Pancreas (tissue), 10 donors: ENCODE data around the gene CELF2. TPM values are rescaled to one million over a fixed set of nuclear protein-coding genes. Genes with fewer than 3 reads are reported as not detected.

ENCODE experiments used
- ATAC-seq, 4 donors: fragments of 200-7000 bp; cut with Tn5 transposase; one replicate each; pipeline versions ENCODE4 v1.8.0 to v1.9.1; 2020; ENCODE audit warnings: mild to moderate bottlenecking in 4 of 4, moderate library complexity in 4 of 4
- DNase-seq, 6 donors: peaks; one replicate each; pipeline ENCODE4 v3.0.0-alpha.2; 2020
- FAIRE-seq: peaks from 2 replicates; lab custom pipeline; 2012; peaks lifted over from hg19 to GRCh38; lab: Jason Lieb, UNC
- H3K27ac ChIP-seq, 4 donors: fragments of 200-600 bp; sonication (generic); 1 replicate in 3 of 4; 2 replicates in 1 of 4; pipeline versions ENCODE4 v1.5.0 to v1.8.0; 2020
- H3K27me3 ChIP-seq, 4 donors: fragments of 200-600 bp; one replicate each; pipeline ENCODE4 v1.8.0; 2021
- H3K36me3 ChIP-seq, 3 donors: fragments of 200-600 bp; sonication (generic) in 1 of 3; one replicate each; pipeline versions ENCODE4 v1.5.0 to v1.8.0; 2020 to 2021
- H3K4me1 ChIP-seq, 3 donors: fragments of 200-600 bp; one replicate each; pipeline ENCODE4 v1.8.0; 2021
- H3K4me3 ChIP-seq, 4 donors: fragments of 200-600 bp; sonication (generic) in 2 of 4; one replicate each; pipeline versions ENCODE4 v1.5.0 to v1.8.0; 2020 to 2021
- H3K9me3 ChIP-seq, 4 donors: fragments of 200-600 bp; one replicate each; pipeline ENCODE4 v1.8.0; 2021
- WGBS, 2 donors: extraction: QIAGEN DNeasy Blood & Tissue Kit; methylation state at CpG; one replicate each; pipeline ENCODE4 v1.1.7; 2013; 5-methylcytosine and 5-hydroxymethylcytosine counted together
- intact Hi-C, 3 donors: fragments of 100-400 bp; cut with DNase I; formaldehyde crosslinking; loops; one replicate each; pipeline versions ENCODE4 v1.11.1 to v1.14.2; 2022
- polyA plus RNA-seq, 2 donors: library from polyadenylated mRNA; stranded (reverse); fragments of 200-250 nt; gene quantifications; one replicate each; pipeline ENCODE4 v1.2.3, GENCODE V29; 2013
- total RNA-seq, 6 donors: library from RNA; stranded (reverse); fragmentation: NEBNext Ultra II Directional in 4 of 6; extraction: Animal tissue kit (Norgen Biotek cat#: 25700) in 4 of 6; gene quantifications; one replicate each; pipeline versions ENCODE4 v1.2.1 to v1.2.4, GENCODE V29; 2021 to 2023
- TF ChIP-seq, protein P1 (sequence below), 4 donors: fragments of 200-600 bp; sonication (generic) in 3 of 4; IDR thresholded peaks; one replicate each; pipeline versions ENCODE4 v1.5.0 to v1.8.0; 2021; ENCODE audit warnings: antibody characterized with exemption in 4 of 4
- donor health status: healthy with polysubstance abuse.
- donor health status: DM: no; HTN: no; CAD: no; lungs with moderate emphysema.
- donor health status: DM: no; HTN: no; CAD: no.
- donor health status: control.
- donor health status: control.
- donor health status: Bipolar disorder and iron deficiency.
- donor health status: DM: yes; HTN: yes; CAD: no.
- donor health status: DM: no; HTN: no; CAD: no.
- donor health status: DM: no; HTN: no; CAD: no.
- donor health status: DM: yes; HTN: yes; CAD: no.

The CELF2 gene
- total and polyA plus RNA-seq, 8 donors, result 1.2 to 11.7 (median 2.2) TPM

GRCh38 chr10:11212288-11213085 is 194.8 kb downstream of the CELF2 start:
- ATAC-seq, result no peak
- peaks cover 0 to 9% (median 0%) of the 10 kb centered on the region in 3 donors for H3K4me1 ChIP-seq
- H3K27me3 ChIP-seq, result no peaks in the 10 kb centered on the region
- TF ChIP-seq, protein P1, sequence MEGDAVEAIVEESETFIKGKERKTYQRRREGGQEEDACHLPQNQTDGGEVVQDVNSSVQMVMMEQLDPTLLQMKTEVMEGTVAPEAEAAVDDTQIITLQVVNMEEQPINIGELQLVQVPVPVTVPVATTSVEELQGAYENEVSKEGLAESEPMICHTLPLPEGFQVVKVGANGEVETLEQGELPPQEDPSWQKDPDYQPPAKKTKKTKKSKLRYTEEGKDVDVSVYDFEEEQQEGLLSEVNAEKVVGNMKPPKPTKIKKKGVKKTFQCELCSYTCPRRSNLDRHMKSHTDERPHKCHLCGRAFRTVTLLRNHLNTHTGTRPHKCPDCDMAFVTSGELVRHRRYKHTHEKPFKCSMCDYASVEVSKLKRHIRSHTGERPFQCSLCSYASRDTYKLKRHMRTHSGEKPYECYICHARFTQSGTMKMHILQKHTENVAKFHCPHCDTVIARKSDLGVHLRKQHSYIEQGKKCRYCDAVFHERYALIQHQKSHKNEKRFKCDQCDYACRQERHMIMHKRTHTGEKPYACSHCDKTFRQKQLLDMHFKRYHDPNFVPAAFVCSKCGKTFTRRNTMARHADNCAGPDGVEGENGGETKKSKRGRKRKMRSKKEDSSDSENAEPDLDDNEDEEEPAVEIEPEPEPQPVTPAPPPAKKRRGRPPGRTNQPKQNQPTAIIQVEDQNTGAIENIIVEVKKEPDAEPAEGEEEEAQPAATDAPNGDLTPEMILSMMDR (IDR thresholded peaks at IDR 0.05), result no peak
- intact Hi-C loops, result no loop called here
- no peaks in the 10 kb centered on the region for H3K36me3 ChIP-seq
- WGBS, 2 donors, result 69 to 73% methylated on average over 7 of the region's 7 CpGs
- no peak for FAIRE-seq
- DNase-seq, result no peak
- H3K9me3 ChIP-seq, result no peaks in the 10 kb centered on the region
- no peak overlapping the region for H3K27ac ChIP-seq
- no peak overlapping the region for H3K4me3 ChIP-seq

DNA sequence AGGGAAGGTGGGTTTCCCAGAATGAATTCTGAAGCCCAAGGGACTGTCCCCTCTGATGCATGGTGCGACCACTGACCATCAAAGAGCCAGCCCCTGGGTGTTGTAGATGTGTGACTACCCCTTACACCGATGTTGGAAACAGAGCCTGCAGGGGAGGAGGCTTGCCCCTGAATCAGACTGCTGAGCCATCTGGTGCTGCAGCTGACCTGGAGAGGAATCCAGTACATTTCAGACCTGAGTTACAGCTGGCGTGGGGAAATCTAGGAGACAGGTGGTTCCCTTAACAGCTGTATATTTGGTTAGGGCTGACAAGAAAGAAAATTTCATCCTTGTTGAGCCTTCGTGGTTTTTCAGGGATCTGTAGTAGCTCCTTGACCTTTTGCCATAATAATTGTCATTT is 195.5 kb downstream of the CELF2 start:
- Histone ChIP-seq H3K27ac (no peak overlapping the region), H3K27me3 (no peaks in the 10 kb centered on the region), H3K36me3 (no peaks in the 10 kb centered on the region), H3K4me3 (no peak overlapping the region), H3K9me3 (no peaks in the 10 kb centered on the region), H3K4me1 (peaks cover 0 to 9% (median 0%) of the 10 kb centered on the region in 3 donors)
- no peak for DNase-seq
- intact Hi-C loops, result no loop called here
- ATAC-seq, result peak in 2 of 4 donors; percentile 28 to 38
- TF ChIP-seq, protein P1 (IDR thresholded peaks at IDR 0.05), result no peak
- 69 to 73% methylated on average over 4 of the region's 4 CpGs for WGBS, 2 donors
- FAIRE-seq, result no peak

DNA sequence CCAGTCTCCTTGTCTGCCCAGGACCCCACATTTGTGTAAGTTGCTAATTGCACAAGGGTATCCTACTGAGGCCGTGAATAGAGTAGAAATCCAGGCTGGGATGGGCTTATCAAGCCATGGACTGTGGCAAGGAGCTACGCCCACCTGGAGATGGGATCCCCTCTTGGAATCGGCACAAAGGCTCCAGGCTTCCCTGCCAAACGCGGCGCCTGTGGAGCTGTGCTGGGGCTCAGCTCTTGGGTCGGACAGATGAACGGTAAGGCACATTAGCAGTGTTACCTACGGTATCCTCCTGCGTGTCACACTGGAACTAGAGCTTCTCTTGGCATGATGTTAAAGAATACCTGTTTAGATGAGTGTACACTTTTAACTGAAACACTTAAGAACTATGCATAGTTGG is 196.7 kb downstream of the CELF2 start:
- DNase-seq (no peak), ATAC-seq (no peak), FAIRE-seq (no peak)
- no peaks in the 10 kb centered on the region for H3K9me3 ChIP-seq
- no peaks in the 10 kb centered on the region for H3K27me3 ChIP-seq
- H3K4me3 ChIP-seq, result no peak overlapping the region
- H3K36me3 ChIP-seq, result no peaks in the 10 kb centered on the region
- H3K27ac ChIP-seq, result no peak overlapping the region
- intact Hi-C loops, result no loop called here
- TF ChIP-seq, protein P1 (IDR thresholded peaks at IDR 0.05), result no peak
- peaks cover 0 to 9% (median 0%) of the 10 kb centered on the region in 3 donors for H3K4me1 ChIP-seq
- 79 to 89% methylated on average over 10 of the region's 10 CpGs for WGBS, 2 donors

- no peak for ATAC-seq
- Histone ChIP-seq H3K4me1 (peaks cover 0 to under 1% (median 0%) of the 10 kb centered on the region in 3 donors), H3K4me3 (no peak overlapping the region), H3K27ac (no peak overlapping the region), H3K9me3 (no peaks in the 10 kb centered on the region), H3K36me3 (no peaks in the 10 kb centered on the region), H3K27me3 (no peaks in the 10 kb centered on the region)
- no peak for DNase-seq
- no peak for FAIRE-seq
- intact Hi-C loops, result no loop called here
- TF ChIP-seq, protein P1 (IDR thresholded peaks at IDR 0.05), result no peak
- 80 to 87% methylated on average over 4 of the region's 4 CpGs for WGBS, 2 donors
Observed at GRCh38 chr10:11215471-11215870, 197.8 kb downstream of the CELF2 start.

- H3K9me3 ChIP-seq, result no peaks in the 10 kb centered on the region
- H3K27ac ChIP-seq, result no peak overlapping the region
- TF ChIP-seq, protein P1 (IDR thresholded peaks at IDR 0.05), result no peak
- ATAC-seq, result no peak
- no peaks in the 10 kb centered on the region for H3K4me1 ChIP-seq
- DNase-seq, result no peak
- no peaks in the 10 kb centered on the region for H3K27me3 ChIP-seq
- FAIRE-seq, result no peak
- WGBS, 2 donors, result 80 to 93% methylated on average over 3 of the region's 3 CpGs
- H3K36me3 ChIP-seq, result no peaks in the 10 kb centered on the region
- intact Hi-C loops, result no loop called here
- no peak overlapping the region for H3K4me3 ChIP-seq
Observed at GRCh38 chr10:11217521-11217920, 199.8 kb downstream of the CELF2 start.
